IMR-90 (cell line): Measurements from ENCODE around the gene PRDM10. TPM values are rescaled to one million over a fixed set of nuclear protein-coding genes. Genes with fewer than 3 reads are reported as not detected.

Experiments used
- ATAC-seq: fragments of 200-7000 bp; cut with Tn5 transposase; 2 replicates; pipeline ENCODE4 v1.9.1; 2020; ENCODE audit warnings: low read depth, mild to moderate bottlenecking, moderate library complexity
- BruUV-seq: library from RNA; stranded (reverse); fragments of 400-500 nt; replicated peaks from 2 replicates; lab custom pipeline; 2021; lab: Mats Ljungman, UMichigan
- CTCF ChIA-PET: fragments of 300-600 bp; formaldehyde crosslinking; extraction: SDS; loops from one replicate; lab custom pipeline; 2021; ENCODE audit warnings: antibody characterized with exemption; lab: Yijun Ruan, JAX
- POLR2A ChIA-PET: fragments of 300-600 bp; sonication (Branson Sonifier 250); formaldehyde crosslinking; loops from one replicate; lab custom pipeline; 2022; ENCODE audit warnings: antibody characterized with exemption; ENCODE audit not compliant: unreplicated experiment; lab: Charles Lee
- DNase-seq: peaks from one replicate; pipeline ENCODE4 v3.0.0; 2013
- H2AFZ ChIP-seq: replicated peaks from 2 replicates; pipeline ENCODE3; 2013; ENCODE audit warnings: low read length, mild to moderate bottlenecking; ENCODE audit not compliant: poor library complexity
- H2AK5ac ChIP-seq: 2 replicates; pipeline ENCODE4 v1.6.1; 2013; ENCODE audit warnings: low read depth, low read length, inconsistent platforms
- H2AK9ac ChIP-seq: replicated peaks from 2 replicates; pipeline ENCODE3; 2013; ENCODE audit warnings: mild to moderate bottlenecking, low read depth, low read length, moderate library complexity; ENCODE audit not compliant: poor library complexity
- H2BK120ac ChIP-seq: 2 replicates; pipeline ENCODE4 v1.6.1; 2013; ENCODE audit warnings: low read depth, low read length, inconsistent platforms
- H2BK15ac ChIP-seq: 3 replicates; pipeline ENCODE4 v1.6.1; 2013; ENCODE audit warnings: low read depth, low read length, inconsistent platforms
- H2BK20ac ChIP-seq: 2 replicates; pipeline ENCODE4 v1.6.1; 2013; ENCODE audit warnings: low read depth, mild to moderate bottlenecking, inconsistent platforms, low read length, moderate library complexity
- H2BK5ac ChIP-seq: 2 replicates; pipeline ENCODE4 v1.6.1; 2013; ENCODE audit warnings: mild to moderate bottlenecking, low read depth, low read length, inconsistent platforms; ENCODE audit not compliant: poor library complexity, severe bottlenecking
- H3K14ac ChIP-seq: replicated peaks from 2 replicates; pipeline ENCODE4 v1.6.1; 2013; ENCODE audit warnings: low read depth, low read length, inconsistent platforms
- H3K18ac ChIP-seq: 2 replicates; pipeline ENCODE4 v1.6.1; 2013; ENCODE audit warnings: low read depth, low read length, control low read depth
- H3K23ac ChIP-seq: 2 replicates; pipeline ENCODE4 v1.6.1; 2013; ENCODE audit warnings: low read depth, low read length, inconsistent platforms
- H3K27ac ChIP-seq: 2 replicates; pipeline ENCODE4 v1.5.1; 2013; ENCODE audit warnings: mild to moderate bottlenecking, control low read depth, low read length; ENCODE audit not compliant: insufficient read depth
- H3K27me3 ChIP-seq: 2 replicates; pipeline ENCODE4 v1.6.1; 2013; ENCODE audit warnings: low read length; ENCODE audit not compliant: control insufficient read depth, insufficient read depth
- H3K36me3 ChIP-seq: 2 replicates; pipeline ENCODE4 v1.6.1; 2013; ENCODE audit warnings: low read length, mixed read lengths; ENCODE audit not compliant: control insufficient read depth, insufficient read depth
- H3K4ac ChIP-seq: 2 replicates; pipeline ENCODE4 v1.6.1; 2013; ENCODE audit warnings: low read depth, low read length, inconsistent platforms
- H3K4me1 ChIP-seq: 2 replicates; pipeline ENCODE4 v1.6.1; 2013; ENCODE audit warnings: low read length, mixed read lengths; ENCODE audit not compliant: control insufficient read depth, insufficient read depth
- H3K4me2 ChIP-seq: 2 replicates; pipeline ENCODE4 v1.6.1; 2013; ENCODE audit warnings: low read depth, mild to moderate bottlenecking, control low read depth, low read length, moderate library complexity
- H3K4me3 ChIP-seq: 2 replicates; pipeline ENCODE4 v1.5.1; 2013; ENCODE audit warnings: low read depth, mild to moderate bottlenecking, control low read depth, low read length, moderate library complexity; ENCODE audit not compliant: insufficient read depth
- H3K56ac ChIP-seq: 2 replicates; pipeline ENCODE4 v1.6.1; 2013; ENCODE audit warnings: low read length, inconsistent platforms; ENCODE audit not compliant: insufficient read depth; ENCODE audit errors: extremely low read depth
- H3K79me1 ChIP-seq, 2 experiments: 2 replicates each; pipeline ENCODE4 v1.6.1; 2013; ENCODE audit warnings: low read length in 2 of 2, inconsistent platforms in 1 of 2, low read depth in 1 of 2
- H3K9ac ChIP-seq: 2 replicates; pipeline ENCODE4 v1.6.1; 2013; ENCODE audit warnings: low read depth, low read length, control low read depth
- H3K9me1 ChIP-seq: 2 replicates; pipeline ENCODE4 v1.6.1; 2013; ENCODE audit warnings: low read length, inconsistent platforms; ENCODE audit not compliant: insufficient read depth
- H3K9me3 ChIP-seq: 2 replicates; pipeline ENCODE4 v1.6.1; 2013; ENCODE audit warnings: low read length; ENCODE audit not compliant: control insufficient read depth, insufficient read depth
- H4K20me1 ChIP-seq: 2 replicates; pipeline ENCODE4 v1.6.1; 2013; ENCODE audit warnings: low read length, inconsistent platforms; ENCODE audit not compliant: insufficient read depth
- H4K5ac ChIP-seq: 2 replicates; pipeline ENCODE4 v1.6.1; 2013; ENCODE audit warnings: mild to moderate bottlenecking, low read depth, low read length, control low read depth
- H4K8ac ChIP-seq, 2 experiments: 2 replicates each; pipeline ENCODE4 v1.6.1; 2013; ENCODE audit warnings: low read depth in 2 of 2, low read length in 2 of 2, control low read depth in 1 of 2, inconsistent platforms in 1 of 2
- H4K91ac ChIP-seq: 2 replicates; pipeline ENCODE4 v1.6.1; 2013; ENCODE audit warnings: low read depth, low read length, inconsistent platforms; ENCODE audit not compliant: insufficient read depth
- CHD1 ChIP-seq: IDR thresholded peaks from 2 replicates; pipeline ENCODE4 v1.6.1; 2012; ENCODE audit warnings: low read depth, low read length, improper control_type of control experiment
- FOS ChIP-seq: fragments of 150-350 bp; IDR thresholded peaks from 2 replicates; pipeline ENCODE4 v1.6.1; 2016; ENCODE audit warnings: low read depth, low read length
- MAFK ChIP-seq: IDR thresholded peaks from 2 replicates; pipeline ENCODE4 v1.6.1; 2012; ENCODE audit warnings: low read depth, low read length, improper control_type of control experiment
- MXI1 ChIP-seq: IDR thresholded peaks from 2 replicates; pipeline ENCODE4 v1.6.1; 2012; ENCODE audit warnings: low read depth, mild to moderate bottlenecking, low read length, moderate library complexity, borderline replicate concordance
- RCOR1 ChIP-seq: IDR thresholded peaks from 2 replicates; pipeline ENCODE4 v1.6.1; 2012; ENCODE audit warnings: mild to moderate bottlenecking, low read length, improper control_type of control experiment; ENCODE audit not compliant: insufficient replicate concordance
- SMC3 ChIP-seq: fragments of 150-350 bp; IDR thresholded peaks from 2 replicates; pipeline ENCODE4 v1.6.1; 2016; ENCODE audit warnings: low read depth, mild to moderate bottlenecking, antibody characterized with exemption, low read length, moderate library complexity
- WGBS, 2 experiments: methylation state at CpG; one replicate each; pipeline versions ENCODE4 v1.1.5 to v1.1.7; 2013; ENCODE audit warnings: missing lambda C conversion rate in 2 of 2; ENCODE audit not compliant: insufficient read length in 1 of 2; ENCODE audit errors: extremely low coverage in 2 of 2; 5-methylcytosine and 5-hydroxymethylcytosine counted together
- dilution Hi-C: fragments of 300-500 bp; cut with HindIII; formaldehyde crosslinking; loops from one replicate; pipeline ENCODE4 v1.14.3; 2018; ENCODE audit warnings: low sequenced_read_pairs; ENCODE audit not compliant: unreplicated experiment
- in situ Hi-C: fragments of 300-500 bp; cut with MboI; formaldehyde crosslinking; loops from 3 replicates; pipeline ENCODE4 v1.14.3; 2019; ENCODE audit warnings: low sequenced_read_pairs, inconsistent platforms, mixed read lengths
- intact Hi-C: fragments of 100-400 bp; cut with micrococcal nuclease; formaldehyde crosslinking; loops from 2 replicates; pipeline ENCODE4 v1.10.0; 2022
- polyA plus RNA-seq, 3 experiments: library from polyadenylated mRNA; depleted of rRNA; stranded (reverse); fragments of >200 nt; gene quantifications; 2 replicates each; pipeline ENCODE4 v1.2.3, GENCODE V29; 2012; ENCODE audit warnings: low replicate concordance in 1 of 3
- total RNA-seq: library from RNA; depleted of rRNA; stranded (reverse); fragments of >200 nt; gene quantifications from 2 replicates; pipeline ENCODE4 v1.2.3, GENCODE V29; 2012
- TF ChIP-seq, protein P1 (sequence below): fragments of 150-350 bp; IDR thresholded peaks from 2 replicates; pipeline ENCODE4 v1.6.1; 2016; ENCODE audit warnings: low read depth, mild to moderate bottlenecking, low read length, moderate library complexity, borderline replicate concordance
- TF ChIP-seq, protein P2 (sequence below): conservative IDR thresholded peaks from 2 replicates; pipeline ENCODE4 v1.5.1; 2012; ENCODE audit warnings: mild to moderate bottlenecking, low read depth, low read length, improper control_type of control experiment

Gene PRDM10
- total and polyA plus RNA-seq, 2 of the 4 experiments (the other 2 are of a cell fraction), result 3.1 to 6.5 TPM

GRCh38 chr11:129980086-129980485 lies 22.5 kb downstream of the PRDM10 start:
- peaks cover 16 to 20% of the 10 kb centered on the region in 2 experiments; a peak in 3 of 4 replicates for H3K79me1 ChIP-seq
- in situ Hi-C loops (no loop called here), intact Hi-C loops (no loop called here), dilution Hi-C loops (no loop called here)
- no peak overlapping the region for H3K4me2 ChIP-seq
- H4K91ac ChIP-seq, result no peak overlapping the region
- peaks cover 8% of the 10 kb centered on the region; the same call in 1 of the 2 replicates for H4K20me1 ChIP-seq
- no peaks in the 10 kb centered on the region for H3K27me3 ChIP-seq
- WGBS, 2 experiments, result 67% methylated on average over 1 of the region's 8 CpGs; no CpG with 5 or more reads in 1 of the 2 experiments
- H2BK15ac ChIP-seq, result no peak overlapping the region
- H3K9me3 ChIP-seq, result no peaks in the 10 kb centered on the region
- H3K14ac ChIP-seq, result no peak overlapping the region
- TF ChIP-seq MXI1, result no peak
- no peak for TF ChIP-seq FOS
- TF ChIP-seq MAFK, result no peak
- no peak for TF ChIP-seq SMC3
- no peak for TF ChIP-seq CHD1
- TF ChIP-seq RCOR1, result no peak
- TF ChIP-seq, protein P1, sequence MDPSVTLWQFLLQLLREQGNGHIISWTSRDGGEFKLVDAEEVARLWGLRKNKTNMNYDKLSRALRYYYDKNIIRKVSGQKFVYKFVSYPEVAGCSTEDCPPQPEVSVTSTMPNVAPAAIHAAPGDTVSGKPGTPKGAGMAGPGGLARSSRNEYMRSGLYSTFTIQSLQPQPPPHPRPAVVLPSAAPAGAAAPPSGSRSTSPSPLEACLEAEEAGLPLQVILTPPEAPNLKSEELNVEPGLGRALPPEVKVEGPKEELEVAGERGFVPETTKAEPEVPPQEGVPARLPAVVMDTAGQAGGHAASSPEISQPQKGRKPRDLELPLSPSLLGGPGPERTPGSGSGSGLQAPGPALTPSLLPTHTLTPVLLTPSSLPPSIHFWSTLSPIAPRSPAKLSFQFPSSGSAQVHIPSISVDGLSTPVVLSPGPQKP, result no peak
- TF ChIP-seq, protein P2, sequence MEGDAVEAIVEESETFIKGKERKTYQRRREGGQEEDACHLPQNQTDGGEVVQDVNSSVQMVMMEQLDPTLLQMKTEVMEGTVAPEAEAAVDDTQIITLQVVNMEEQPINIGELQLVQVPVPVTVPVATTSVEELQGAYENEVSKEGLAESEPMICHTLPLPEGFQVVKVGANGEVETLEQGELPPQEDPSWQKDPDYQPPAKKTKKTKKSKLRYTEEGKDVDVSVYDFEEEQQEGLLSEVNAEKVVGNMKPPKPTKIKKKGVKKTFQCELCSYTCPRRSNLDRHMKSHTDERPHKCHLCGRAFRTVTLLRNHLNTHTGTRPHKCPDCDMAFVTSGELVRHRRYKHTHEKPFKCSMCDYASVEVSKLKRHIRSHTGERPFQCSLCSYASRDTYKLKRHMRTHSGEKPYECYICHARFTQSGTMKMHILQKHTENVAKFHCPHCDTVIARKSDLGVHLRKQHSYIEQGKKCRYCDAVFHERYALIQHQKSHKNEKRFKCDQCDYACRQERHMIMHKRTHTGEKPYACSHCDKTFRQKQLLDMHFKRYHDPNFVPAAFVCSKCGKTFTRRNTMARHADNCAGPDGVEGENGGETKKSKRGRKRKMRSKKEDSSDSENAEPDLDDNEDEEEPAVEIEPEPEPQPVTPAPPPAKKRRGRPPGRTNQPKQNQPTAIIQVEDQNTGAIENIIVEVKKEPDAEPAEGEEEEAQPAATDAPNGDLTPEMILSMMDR, result no peak
- no peak overlapping the region for H3K56ac ChIP-seq
- ATAC-seq (no peak), DNase-seq (no peak)
- ChIA-PET POLR2A (interaction anchor here (0.6 kb wide), 1 partner anchor 770 kb away, joined by 4 read pairs; no protein-coding TSS in a partner anchor), CTCF (interaction anchor here (0.8 kb wide), 1 partner anchor 30 kb away, joined by 4 read pairs; no protein-coding TSS in a partner anchor)
- no peak overlapping the region for H4K5ac ChIP-seq
- H3K27ac ChIP-seq, result no peak overlapping the region
- H3K4me3 ChIP-seq, result no peak overlapping the region
- H3K18ac ChIP-seq, result no peak overlapping the region
- no peaks in the 10 kb centered on the region for H3K4me1 ChIP-seq
- no peak overlapping the region for H3K23ac ChIP-seq
- no TSS peak for BruUV-seq
- H2BK20ac ChIP-seq, result no peak overlapping the region
- peaks cover 10% of the 10 kb centered on the region for H3K9me1 ChIP-seq
- H2AK5ac ChIP-seq, result no peak overlapping the region
- no peak overlapping the region for H2AK9ac ChIP-seq
- H3K9ac ChIP-seq, result no peak overlapping the region
- no peak overlapping the region for H2BK5ac ChIP-seq
- H3K4ac ChIP-seq, result no peak overlapping the region
- H3K36me3 ChIP-seq, result no peaks in the 10 kb centered on the region
- no peak overlapping the region for H4K8ac ChIP-seq
- H2AFZ ChIP-seq, result no peak overlapping the region
- no peak overlapping the region for H2BK120ac ChIP-seq
